ENCODE results near the gene C2CD2. TPM values are rescaled to one million over a fixed set of nuclear protein-coding genes. Genes with fewer than 3 reads are reported as not detected.

C2CD2 gene
- total and polyA plus RNA-seq, 2 experiments from 2014 or later = 4.5 to 16.2 TPM

GRCh38 chr21:41932191-41932575, 21.6 kb downstream of the C2CD2 start (continued):
- TF ChIP-seq ZNF462 (CRISPR knock-in tag; IDR thresholded peaks at IDR 0.05) (no peak), POLR2AphosphoS5 (IDR thresholded peaks at IDR 0.05; ENCODE audit: low read depth) (no peak), JUNB (IDR thresholded peaks at IDR 0.05; ENCODE audit: unreplicated experiment) (no peak), EZH2 (IDR thresholded peaks at IDR 0.05; ENCODE audit: low read depth, unreplicated experiment) (no peak)

GRCh38 chr21:41931041-41931451, 22.8 kb downstream of the C2CD2 start:
- Mint-ChIP-seq H3K27ac (no peak overlapping the region), H3K27me3 (ENCODE audit: insufficient read depth, low read depth, poor library complexity) (peaks cover 11% of the 10 kb centered on the region), H3K4me1 (peaks cover 34% of the 10 kb centered on the region), H3K9me3 (no peaks in the 10 kb centered on the region), H3K36me3 (ENCODE audit: low read depth) (no peaks in the 10 kb centered on the region), H3K4me3 (no peak overlapping the region)
- Histone ChIP-seq H3K36me3 (ENCODE audit: insufficient read depth) (no peaks in the 10 kb centered on the region), H2AFZ (no peak overlapping the region), H4K20me1 (replicated peaks; ENCODE audit: insufficient read depth) (no peaks in the 10 kb centered on the region), H3K4me3 (no peak overlapping the region), H3K4me1 (ENCODE audit: insufficient read depth) (peaks cover 20% of the 10 kb centered on the region), H3F3A (replicated peaks; ENCODE audit: low read depth) (no peaks in the 10 kb centered on the region), H3K27me3 (ENCODE audit: insufficient read depth) (no peaks in the 10 kb centered on the region), H3K9me2 (ENCODE audit: insufficient read depth) (no peaks in the 10 kb centered on the region), H3K27ac (ENCODE audit: low read depth) (no peak overlapping the region), H3K4me2 (no peak overlapping the region), H3K79me2 (replicated peaks; ENCODE audit: insufficient read depth) (no peaks in the 10 kb centered on the region)
- DNase-seq (ENCODE audit: low spot score) (no peak), ATAC-seq (no peak)
- TF ChIP-seq STAT1 (IDR thresholded peaks at IDR 0.05; ENCODE audit: unreplicated experiment) (no peak), ZNF462 (CRISPR knock-in tag; IDR thresholded peaks at IDR 0.05) (no peak), NANOG (IDR thresholded peaks at IDR 0.05; ENCODE audit: borderline replicate concordance) (no peak), POLR2AphosphoS5 (IDR thresholded peaks at IDR 0.05; ENCODE audit: low read depth) (no peak)
